M059J (cell line): ENCODE measurements around the gene MRPL45. TPM values are rescaled to one million over a fixed set of nuclear protein-coding genes. Genes with fewer than 3 reads are reported as not detected.
"Not testable (repeated sequence)": the region's sequence is repeated elsewhere in the genome, so short reads cannot be mapped to it uniquely, and the experiment has no call there.

Experiments
- DNase-seq: peaks from one replicate; pipeline ENCODE4 v3.0.0-alpha.2; 2012; ENCODE audit warnings: low read depth
- total RNA-seq: library from RNA; depleted of rRNA; stranded (reverse); fragments of >200 nt; shearing (Covaris generic); gene quantifications from 2 replicates; pipeline ENCODE4 v1.2.3, GENCODE V29; 2014; rRNA removed

MRPL45 gene
- total RNA-seq: 43.1 and 48.5 TPM in 2 replicates

GRCh38 chr17:38296834-38297517, at the start of gene MRPL45:
Gene MRPL45, plus strand, starts transcription at chr17:38297168. Its CDS starts 16 bp downstream, at chr17:38297184.
- DNase-seq: peak; percentile 93

GRCh38 chr17:38253191-38253590, 43.8 kb upstream of the MRPL45 start:
- not testable (repeated sequence) for DNase-seq

DNA sequence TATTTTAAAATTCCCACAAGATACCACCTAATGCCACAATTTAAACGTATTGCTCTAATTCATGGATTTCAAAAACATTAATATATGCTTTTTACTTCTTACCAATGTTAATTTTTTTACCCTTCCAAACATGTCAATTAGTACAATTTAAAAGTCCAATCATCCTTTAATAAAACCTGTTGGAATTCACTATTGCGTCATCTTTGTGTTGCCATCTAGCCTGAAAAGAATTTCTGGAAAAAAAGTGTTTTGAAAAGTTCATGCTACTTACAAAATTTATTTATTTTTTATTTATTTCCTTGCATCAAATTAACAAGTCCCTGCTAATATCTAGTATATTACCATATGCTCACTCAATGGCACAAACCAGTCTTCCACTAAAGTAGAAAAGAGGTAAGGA, 42.6 kb upstream of the MRPL45 start:
- not testable (repeated sequence) for DNase-seq

- peak; percentile 59 for DNase-seq
These were observed 39.9 kb upstream of the MRPL45 start for GRCh38 chr17:38257013-38257621.

DNA sequence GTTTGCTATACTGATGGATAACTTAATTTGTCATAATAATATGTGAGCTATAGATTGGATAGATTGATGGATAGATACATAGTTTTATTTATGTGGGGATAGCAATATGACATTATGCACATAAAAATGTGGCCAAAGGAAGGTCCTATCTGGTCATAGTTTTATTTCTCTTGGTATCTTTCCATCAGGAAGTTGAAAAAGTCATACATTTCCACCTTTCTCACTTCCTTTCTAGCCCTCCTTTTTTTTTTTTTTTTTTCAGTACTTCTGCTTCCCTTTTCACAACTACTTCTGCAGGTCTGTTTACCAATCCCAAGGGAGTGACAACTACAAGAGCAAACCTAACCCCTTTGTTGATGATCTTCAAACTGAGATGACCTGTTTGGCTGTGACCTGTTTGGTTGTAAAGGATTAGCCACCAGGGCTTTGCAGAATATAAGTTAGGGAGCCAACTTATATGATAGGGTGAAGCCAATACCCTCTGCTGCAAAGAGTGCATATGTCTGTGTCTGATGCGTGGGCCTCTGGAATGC, 30.9 kb upstream of the MRPL45 start:
- not testable (repeated sequence) for DNase-seq

DNA sequence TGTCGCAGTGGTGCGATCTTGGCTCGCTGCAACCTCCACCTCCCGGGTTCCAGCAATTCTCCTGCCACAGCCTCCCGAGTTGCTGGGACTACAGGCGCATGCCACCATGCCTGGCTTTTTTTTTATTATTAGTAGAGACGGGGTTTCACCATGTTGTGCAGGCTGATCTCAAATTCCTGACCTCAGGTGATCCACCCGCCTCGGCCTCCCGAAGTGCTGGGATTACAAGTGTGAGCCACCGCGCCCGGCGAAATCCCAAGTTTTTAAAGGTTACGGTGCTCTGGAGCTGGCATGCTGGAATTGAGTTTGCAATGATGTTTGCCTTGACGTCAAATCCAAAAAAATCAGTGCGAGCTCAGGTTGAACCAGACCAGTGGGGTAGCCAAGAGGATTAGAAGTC, 30.4 kb upstream of the MRPL45 start:
- DNase-seq: not testable (repeated sequence)

DNA sequence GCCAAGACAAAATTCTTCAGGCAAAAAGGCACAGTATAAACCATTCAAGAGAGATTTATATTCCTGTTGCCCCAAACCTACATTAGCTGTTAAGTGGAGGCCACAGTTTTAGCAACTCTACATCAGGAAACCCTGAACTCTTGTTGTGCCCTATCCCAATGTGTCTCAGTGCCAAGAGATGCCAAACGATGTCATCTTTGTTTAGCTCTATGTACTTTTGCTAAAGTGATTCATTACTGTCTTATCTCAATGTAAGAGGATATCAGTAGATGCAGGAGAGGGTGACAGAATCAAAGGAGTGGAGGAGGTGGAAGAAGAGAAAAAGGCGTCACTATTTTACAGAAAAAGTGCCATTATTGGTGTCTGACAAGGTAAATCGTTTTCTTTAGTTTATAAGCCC, 28.8 kb upstream of the MRPL45 start:
- DNase-seq: not testable (repeated sequence)

GRCh38 chr17:38269045-38269444, 27.9 kb upstream of the MRPL45 start:
- DNase-seq: not testable (repeated sequence)

- not testable (repeated sequence) for DNase-seq
These were observed 27.4 kb upstream of the MRPL45 start for GRCh38 chr17:38269552-38269951.

GRCh38 chr17:38285994-38286393, 11.0 kb upstream of the MRPL45 start:
- DNase-seq: peak; percentile 43

GRCh38 chr17:38286501-38287091, 10.4 kb upstream of the MRPL45 start:
- DNase-seq: peak; percentile 74

DNA sequence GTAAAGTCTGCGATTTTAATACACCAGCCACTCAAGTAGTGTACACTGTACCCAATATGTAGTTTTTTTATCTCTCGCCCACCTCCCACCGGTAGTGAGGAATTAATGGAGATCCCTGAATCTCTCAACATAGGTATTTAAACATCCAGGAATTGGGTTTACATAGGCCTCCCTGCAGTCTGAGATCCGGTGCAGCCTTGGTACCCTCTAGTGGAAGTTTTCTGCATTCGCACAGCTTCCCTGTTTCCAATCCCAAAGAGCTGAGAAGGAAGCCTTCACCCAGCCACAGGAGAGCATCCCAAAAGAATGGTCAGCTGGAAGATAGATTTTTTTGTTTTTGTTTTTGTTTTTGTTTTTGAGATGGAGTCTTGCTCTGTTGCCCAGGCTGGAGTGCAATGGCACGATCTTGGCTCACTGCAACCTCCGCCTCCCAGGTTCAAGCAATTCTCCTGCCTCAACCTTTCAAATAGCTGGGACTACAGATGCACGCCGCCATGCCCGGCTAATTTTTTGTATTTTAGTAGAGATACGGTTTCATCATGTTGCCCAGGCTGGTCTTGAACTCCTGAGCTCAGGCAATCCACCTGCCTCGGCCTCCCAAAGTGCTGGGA, 8.6 kb upstream of the MRPL45 start:
- DNase-seq: peak; percentile 34

GRCh38 chr17:38289760-38290159, 7.2 kb upstream of the MRPL45 start:
- DNase-seq: not testable (repeated sequence)

GRCh38 chr17:38295602-38296365, 1.2 kb upstream of the MRPL45 start:
- not testable (repeated sequence) for DNase-seq

DNA sequence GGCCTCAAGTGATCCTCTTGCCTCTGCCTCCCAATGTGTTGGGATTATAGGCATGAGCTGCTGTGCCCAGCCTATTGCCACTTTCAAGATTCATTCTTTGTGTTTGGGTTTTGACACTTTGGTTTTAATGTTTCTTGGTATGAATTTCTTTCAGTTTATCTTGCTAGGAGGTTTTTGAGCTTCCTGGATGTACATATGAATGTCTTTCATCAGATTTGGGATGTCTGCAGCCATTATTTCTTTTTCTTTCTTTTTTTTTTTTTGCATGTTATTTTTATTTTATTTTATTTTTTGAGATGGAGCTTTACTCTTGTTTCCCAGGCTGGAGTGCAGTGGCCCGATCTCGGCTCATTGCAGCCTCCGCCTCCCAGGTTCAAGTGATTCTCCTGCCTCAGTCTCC, 18.5 kb downstream of the MRPL45 start:
- DNase-seq: no peak

- DNase-seq: no peak
These were observed 20.1 kb downstream of the MRPL45 start for GRCh38 chr17:38317081-38317480.

DNA sequence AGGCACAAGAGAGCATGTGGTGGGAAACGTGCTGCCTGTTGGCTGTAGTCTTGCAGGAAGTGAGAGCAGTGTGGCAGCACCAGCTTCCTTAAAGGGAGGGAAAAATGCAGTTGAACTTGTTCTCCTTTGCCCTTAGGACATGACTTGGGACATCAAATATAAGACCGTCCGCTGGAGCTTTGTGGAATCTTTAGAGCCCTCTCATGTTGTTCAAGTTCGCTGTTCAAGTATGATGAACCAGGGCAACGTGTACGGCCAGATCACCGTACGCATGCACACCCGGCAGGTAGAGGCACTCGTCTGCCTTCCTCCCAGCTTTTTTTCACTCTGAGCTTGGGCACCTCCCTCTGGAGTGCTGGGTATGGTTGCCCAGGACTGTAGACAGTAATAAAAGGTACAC, 23.5 kb downstream of the MRPL45 start:
- no peak for DNase-seq

- peak; percentile 32 for DNase-seq
These were observed 25.3 kb downstream of the MRPL45 start for GRCh38 chr17:38322156-38322779.

DNA sequence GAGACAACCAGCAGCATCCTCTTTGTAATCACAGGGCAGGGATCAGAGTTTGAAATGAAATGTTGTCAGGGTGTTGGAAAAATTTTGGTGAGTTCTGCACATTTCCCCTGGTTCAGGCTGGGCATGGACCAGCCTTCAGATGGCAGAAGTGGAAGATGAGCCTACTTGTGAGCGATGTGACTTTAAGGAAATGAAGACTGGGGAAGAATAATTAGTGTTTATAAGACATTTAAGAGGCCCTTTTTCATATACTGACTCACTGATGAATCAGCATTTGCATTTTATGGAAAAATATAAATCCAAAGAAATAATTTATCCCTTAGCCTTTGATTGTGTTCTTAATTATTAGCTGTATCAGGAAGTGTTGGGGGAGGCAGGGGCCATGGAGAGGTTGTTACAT, 25.9 kb downstream of the MRPL45 start:
- DNase-seq: no peak

- no peak for DNase-seq
These were observed 27.3 kb downstream of the MRPL45 start for GRCh38 chr17:38324141-38324697.

GRCh38 chr17:38324772-38325171, 27.8 kb downstream of the MRPL45 start:
- no peak for DNase-seq
